HT-29 (cell line): Measurements from ENCODE around the gene KLK1. TPM values are rescaled to one million over a fixed set of nuclear protein-coding genes. Genes with fewer than 3 reads are reported as not detected.
"Not testable (repeated sequence)": the region's sequence is repeated elsewhere in the genome, so short reads cannot be mapped to it uniquely, and the experiment has no call there.

Source experiments
- DNase-seq: peaks from one replicate; pipeline ENCODE4 v3.0.0-alpha.2; 2015; ENCODE audit warnings: low spot score
- total RNA-seq: library from RNA; depleted of rRNA; stranded (reverse); fragments of >200 nt; shearing (Covaris generic); gene quantifications from 2 replicates; pipeline ENCODE4 v1.2.3, GENCODE V29; 2014

KLK1 gene
- total RNA-seq, 1 experiment from 2014 or later, result 4.6 TPM

DNA sequence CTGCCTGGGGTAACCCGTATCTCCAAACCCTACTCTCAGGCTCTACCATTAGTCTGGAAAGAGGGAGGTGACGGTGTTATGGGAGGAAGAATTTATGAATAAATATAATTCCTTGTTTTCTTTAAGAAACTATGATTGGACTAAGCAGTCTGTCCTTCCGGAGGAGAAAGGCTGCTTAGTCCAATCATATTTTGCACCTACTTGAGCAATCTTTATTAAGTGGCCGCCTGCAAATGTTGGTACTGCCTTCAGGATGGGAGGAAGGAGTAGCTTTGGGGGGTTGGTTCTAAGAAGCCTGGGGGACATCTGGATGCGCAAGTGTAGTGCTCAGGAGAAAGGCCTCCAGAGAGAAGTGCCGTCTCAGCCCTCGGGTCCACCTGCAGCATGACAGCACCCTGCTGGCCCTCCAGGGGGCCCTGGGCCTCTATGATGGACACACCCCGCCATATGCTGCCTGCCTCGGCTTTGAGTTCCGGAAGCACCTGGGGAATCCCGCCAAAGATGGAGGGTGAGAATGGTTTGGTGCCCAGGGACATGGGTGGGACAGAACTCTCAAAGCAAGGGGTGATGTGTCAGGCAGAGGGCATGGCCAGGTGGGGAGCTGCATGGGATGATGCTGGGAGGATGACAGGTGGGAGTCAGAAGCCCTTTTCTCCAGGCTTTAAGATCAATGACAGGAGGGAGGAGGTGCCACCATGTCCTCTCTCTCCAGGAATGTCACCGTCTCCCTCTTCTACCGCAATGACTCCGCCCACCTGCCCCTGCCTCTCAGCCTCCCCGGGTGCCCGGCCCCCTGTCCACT, 29.3 kb downstream of the KLK1 start:
- peak; percentile 88 for DNase-seq

DNA sequence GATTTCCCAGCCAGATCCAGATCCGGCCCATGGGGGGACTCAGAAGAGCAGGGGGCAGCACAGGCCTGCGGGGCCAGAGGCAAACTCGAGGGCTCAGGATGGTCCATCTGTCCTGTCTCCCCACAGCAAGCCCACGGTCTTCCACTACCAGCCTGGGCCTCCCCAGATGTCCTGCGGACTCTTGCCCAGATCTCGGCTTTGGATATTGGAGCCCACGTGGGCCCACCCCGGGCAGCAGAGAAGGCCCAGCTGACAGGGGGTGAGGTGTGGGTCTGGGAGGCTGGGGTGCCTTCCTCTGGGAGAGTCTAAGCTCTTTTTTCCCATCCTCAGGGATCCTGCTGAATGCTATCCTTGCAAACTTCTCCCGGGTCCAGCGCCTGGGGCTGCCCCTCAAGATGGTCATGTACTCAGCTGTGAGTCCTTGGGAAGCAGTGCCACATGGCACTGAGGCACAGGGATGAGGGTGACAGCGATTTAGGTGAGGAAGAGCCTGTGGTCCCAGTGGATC, 30.0 kb downstream of the KLK1 start:
- no peak for DNase-seq

DNA sequence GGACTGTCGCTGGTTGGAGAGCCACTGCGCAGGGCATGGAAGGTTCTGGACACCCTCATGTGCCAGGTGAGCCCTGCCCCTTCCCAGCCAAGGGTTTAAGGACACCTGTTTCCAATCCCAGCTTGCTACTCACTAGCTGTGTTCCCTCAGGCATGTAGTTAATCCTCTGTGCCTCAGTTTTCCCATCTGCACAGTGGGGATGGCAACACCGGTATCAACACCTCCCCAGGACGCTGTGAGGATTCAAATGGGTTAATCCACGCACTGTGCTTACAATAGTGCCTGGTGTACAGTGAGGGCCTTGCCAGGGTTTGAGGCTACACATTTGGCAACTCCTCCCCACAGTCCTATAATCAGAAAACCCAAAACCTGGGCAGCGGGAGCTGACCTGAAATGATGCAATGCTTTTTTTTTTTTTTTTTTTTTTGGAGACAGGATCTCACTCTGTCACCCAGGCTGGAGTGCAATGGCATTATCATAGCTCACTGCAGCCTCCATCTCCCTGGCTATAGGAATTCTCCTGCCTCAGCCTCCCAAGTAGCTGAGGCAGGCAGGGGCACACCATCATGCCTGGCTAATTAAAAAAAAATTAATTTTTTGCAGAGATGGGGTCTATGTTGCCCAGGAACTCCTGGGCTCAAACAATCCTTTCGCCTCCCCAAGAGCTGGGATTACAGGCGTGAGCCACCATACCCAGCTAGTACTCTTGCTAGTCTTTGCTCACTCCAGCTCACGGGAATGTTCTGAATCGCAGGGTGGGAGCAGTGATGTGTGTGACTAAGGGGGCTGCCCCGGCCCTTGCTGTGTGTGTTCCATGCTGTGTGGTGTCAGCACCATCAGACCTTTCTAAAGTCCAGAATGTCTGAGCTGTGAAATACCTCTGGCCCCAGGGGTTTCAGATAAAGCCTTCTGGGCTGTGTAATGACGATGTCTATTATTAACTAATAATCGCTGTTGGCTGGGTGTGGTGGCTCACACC, 31.0 kb downstream of the KLK1 start:
- no peak for DNase-seq

DNA sequence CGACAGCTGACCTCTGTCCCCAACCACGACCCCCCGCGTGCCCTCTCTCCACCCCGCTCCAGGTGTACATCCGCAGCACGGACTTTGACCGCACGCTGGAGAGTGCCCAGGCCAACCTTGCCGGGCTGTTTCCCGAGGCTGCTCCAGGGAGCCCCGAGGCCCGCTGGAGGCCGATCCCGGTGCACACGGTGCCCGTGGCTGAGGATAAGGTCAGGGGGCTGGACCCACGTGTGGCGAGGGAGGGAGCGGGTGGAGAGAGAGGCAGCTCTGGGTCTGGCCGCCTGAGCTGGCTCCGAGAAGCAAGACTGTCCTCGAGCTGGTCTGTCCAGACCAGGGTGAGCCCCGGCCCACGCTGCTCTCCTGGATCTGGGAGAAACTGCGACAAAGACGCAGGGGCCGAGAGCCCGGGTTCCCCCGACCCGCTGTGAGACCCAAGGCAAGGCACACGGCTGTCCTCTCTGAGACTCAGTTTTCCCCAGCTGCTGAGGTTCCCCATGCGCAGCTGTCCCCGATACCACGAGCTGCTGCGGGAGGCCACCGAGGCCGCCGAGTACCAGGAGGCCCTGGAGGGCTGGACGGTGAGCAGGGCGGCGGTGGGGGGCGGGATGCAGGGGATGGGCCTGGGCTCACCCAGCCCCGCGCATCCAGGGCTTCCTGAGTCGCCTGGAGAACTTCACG, 31.9 kb downstream of the KLK1 start:
- DNase-seq, result no peak

DNA sequence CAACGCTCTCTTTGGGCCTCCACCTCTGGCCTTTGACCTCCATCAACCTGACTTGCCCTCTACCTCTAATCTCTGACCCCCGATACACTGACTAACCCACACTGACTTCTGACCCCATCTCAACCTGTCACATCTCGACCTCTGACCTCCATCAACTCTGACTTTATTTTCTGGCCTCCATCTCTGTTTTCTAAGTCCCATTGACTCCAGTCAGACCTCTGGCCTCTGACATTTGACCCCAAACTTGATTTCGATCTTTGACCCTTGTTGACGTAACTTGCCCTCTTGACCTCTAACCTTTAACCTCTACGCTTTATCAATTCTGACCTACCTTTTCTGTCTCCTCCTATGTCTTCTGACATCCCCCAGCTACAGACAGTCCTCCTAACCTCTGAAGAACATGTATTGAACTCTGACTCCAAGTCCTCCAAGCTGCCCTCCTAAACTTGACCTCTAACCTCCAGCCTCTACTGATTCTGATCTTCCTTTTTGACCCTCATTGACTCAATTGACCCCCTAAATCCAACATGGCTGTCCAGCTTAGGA, 32.6 kb downstream of the KLK1 start:
- DNase-seq, result no peak

DNA sequence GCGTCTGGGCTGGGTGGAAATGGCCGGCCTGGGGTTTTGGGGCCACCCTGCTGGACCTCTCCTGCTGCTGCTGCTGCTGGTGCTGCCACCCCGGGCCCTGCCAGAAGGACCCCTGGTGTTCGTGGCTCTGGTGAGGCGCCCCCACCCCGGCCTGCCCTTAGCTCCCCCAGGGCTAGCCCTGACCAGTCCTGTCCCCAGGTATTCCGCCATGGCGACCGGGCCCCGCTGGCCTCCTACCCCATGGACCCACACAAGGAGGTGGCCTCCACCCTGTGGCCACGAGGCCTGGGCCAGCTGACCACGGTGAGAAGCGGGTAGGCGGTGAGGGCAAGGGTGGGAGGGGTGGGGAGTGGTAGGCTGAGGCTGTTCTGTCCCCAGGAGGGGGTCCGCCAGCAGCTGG, 33.2 kb downstream of the KLK1 start, which contains the start of gene ACP4:
TSS of gene ACP4 (plus strand) at position 20 of the 400 bp plus-strand sequence. CDS start at position 20, 0 bp downstream.
- no peak for DNase-seq

DNA sequence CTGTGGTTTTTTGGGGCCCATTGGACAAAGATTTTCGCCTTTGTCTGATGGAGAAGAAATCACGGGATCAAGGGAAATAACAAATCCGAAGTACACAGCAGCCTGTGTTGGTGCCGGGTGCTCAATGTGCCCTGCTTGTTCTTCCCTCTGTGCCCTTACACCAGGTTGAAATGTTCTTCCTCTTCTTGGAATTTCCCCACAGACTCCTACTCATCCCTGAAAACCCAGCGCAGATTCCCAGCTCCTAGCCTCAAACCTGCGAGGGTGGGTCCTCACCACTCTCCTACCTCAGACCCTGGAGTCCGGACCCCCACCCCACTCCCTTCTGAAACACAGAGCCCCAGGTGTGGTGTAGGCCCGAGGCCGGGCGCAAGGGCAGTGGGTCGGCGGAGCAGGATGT, 38.3 kb downstream of the KLK1 start:
- no peak for DNase-seq

DNA sequence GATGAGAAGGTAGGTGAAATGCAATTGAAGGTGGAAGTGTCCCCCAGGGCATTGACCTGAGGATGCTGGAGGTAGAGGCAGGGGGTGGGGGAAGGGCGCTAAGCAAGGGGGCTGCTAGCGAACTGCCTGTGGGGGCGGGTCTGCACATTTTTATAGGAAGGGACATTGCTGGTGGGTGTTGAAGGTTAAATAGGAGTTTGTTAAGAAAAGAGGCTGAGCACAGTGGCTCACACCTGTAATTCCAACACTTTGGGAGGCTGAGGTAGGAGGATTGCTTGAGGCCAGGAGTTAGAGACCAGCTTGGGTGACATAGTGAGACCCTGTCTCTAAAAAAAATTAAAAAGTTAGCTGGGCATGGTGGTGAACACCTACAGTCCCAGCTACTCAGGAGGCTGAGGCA, 38.9 kb downstream of the KLK1 start:
- DNase-seq, result no peak

DNA sequence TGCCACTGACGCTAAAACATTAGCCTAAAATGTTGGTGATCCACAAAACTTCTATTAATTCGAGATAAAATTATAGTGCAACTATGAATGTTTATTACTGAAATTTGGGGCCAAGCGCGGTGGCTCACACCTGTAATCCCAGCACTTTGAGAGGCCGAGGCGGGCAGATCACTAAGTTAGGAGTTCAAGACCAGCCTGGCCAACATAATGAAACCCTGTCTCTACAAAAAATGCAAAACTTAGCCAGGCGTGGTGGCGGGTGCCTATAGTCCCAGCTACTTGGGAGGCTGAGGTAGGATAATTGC, 39.8 kb downstream of the KLK1 start:
- not testable (repeated sequence) for DNase-seq

DNA sequence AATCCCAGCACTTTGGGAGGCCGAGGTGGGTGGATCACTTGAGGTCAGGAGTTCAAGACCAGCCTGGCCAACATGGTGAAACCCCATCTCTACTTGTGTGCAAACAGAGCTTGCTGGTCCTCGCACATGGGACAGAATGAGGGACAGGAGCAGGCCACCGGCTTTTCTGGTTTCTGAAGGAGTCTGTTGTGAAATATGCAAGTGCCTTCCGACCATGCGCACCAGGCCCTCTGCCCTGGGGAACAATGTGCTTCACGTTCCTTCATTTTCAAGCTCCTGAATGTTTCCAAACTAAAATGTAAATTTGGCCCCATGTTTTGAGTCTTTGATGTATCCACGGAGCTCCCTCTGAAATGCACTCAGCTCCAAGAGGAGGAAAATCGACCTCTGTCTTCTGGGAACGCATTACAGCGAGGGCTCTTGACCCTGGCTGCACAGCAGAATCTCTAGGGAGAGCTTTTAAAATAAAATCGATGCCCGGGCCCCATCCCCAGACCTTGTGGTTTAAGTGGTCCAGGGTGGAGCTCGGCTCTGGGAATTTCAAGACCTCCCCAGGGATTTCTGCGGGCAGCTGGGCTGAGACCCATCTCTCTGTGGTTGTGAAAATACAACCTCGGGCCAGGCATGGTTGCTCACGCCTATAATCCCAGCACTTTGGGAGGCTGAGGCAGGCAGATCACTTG, 42.7 kb downstream of the KLK1 start:
- DNase-seq, result no peak

DNA sequence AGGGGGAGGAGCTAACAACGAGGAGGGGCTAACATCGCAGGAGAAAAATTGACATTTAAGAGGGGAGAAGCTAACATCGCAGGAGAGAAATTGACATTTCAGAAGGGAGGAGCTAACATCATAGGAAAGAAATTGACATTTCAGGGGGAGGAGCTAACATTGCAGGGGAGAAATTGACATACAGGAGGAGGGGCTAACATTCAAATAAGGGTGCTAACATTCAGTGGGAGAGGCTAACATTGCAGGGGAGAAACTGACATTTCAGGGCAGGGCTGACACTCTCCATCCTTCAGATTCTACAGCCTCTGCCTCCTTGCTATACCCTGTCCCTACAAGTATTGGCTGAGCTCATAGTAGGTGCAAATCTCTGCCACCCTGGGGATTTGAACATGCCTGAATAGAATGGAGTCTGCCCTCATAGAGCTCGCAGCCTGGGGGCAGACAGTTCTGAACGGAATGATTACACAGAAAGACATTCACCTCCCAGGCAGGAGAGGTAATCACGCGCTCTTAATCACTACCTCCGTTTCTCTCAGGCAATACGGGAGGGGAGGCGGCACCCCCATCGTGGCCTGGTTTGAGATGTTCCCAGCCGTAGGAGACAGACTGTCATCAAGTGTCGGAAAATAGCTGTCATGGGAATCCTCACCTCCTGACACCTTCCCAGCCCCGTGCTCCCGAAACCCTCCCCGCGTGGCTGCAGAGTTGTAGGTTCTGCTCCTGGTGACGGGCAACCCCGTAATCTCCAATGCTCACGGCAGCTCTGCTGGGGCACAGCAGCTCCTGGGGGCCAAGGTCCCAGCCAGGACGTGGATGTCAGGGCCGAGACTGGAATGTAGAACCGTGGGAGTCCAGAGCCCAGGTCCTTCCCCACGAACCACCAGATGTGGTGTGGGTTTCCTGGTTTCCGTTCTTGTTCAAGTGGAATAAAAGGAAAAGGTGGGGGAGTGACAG, 43.8 kb downstream of the KLK1 start:
- DNase-seq, result no peak

DNA sequence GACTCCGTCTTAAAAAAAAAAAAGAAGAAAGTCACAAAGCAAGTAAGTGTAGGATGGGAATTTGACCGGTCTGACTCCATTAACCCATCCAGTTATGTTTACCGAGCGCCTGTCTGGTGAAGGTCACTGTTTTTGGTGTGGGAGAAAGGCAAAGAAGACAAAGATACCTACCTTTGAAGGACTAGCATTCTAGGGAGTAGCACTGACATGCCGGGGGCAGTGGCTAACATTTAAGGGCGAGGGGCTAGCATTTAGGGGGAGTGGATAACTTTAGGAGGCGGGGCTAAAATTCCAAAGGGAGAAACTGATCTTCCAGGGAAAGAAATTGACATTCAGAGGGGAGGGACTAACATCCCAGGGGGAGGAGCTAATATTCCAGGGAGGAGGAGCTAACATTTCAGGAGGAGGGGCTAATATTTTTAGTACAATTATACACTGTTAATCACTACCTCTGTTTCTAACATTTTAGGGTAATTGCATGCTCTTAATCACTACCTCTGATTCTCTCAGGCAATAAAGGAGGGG, 44.6 kb downstream of the KLK1 start:
- no peak for DNase-seq

DNA sequence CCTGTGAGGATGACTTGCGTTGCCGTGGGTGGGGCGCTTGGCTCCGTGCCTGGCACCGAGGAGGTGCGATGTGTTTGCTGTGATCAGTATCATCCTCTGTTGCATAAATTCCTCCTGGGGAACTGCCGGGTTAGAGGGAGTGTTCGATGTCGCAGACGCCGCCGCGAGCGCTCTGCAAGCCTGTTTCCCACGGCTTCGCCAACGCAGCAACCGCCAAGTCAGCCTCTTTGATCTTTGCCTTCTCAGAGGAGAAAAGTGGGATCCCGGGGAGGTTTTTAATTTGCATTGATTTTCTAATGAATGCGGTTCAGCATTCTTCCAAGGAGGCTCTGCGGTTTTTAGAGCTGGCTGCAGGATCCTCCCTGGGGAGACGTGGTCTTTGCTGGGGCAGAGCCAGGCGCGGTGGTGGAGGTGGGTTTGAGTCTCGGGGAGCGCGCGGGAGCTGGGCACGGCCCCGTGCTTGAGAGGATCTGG, 45.7 kb downstream of the KLK1 start:
- no peak for DNase-seq

DNA sequence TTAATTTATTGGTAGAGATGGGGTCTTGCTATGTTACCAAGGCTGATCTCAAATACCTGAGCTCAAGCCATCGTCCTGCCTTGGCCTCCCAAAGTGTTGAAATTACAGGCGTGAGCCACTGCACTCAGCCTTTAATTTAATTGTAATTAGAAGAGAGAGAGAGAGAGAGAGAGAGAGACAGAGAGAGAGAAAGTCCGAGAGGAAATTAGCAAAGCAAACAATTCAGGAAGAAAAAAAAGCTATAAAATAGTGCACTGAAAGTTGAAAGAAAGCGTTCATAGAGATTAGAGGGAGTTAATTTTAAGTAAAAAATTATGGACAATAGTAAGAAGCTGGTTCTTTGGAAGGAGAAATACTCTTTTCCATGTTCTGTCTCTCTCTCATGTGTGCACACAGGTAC, 46.3 kb downstream of the KLK1 start:
- DNase-seq, result no peak

DNA sequence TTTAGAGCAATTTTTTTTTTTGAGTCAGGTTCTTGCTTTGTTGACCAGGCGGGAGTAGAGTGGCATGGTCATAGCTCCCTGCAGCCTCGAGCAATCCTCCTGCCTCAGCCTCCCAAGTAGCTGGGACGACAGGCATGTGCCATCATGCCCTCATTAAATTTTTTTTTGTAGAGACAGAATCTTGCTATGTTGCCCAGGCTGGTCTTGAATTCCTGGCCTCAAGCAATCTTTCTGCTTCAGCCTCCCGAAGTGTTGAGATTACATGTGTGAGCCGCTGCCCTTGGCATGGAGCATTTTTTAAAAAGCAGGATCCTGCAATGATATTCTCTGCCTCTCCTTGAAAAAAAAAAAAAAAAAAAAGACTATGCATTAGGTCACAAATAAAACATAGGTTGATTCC, 47.5 kb downstream of the KLK1 start:
- DNase-seq, result no peak

DNA sequence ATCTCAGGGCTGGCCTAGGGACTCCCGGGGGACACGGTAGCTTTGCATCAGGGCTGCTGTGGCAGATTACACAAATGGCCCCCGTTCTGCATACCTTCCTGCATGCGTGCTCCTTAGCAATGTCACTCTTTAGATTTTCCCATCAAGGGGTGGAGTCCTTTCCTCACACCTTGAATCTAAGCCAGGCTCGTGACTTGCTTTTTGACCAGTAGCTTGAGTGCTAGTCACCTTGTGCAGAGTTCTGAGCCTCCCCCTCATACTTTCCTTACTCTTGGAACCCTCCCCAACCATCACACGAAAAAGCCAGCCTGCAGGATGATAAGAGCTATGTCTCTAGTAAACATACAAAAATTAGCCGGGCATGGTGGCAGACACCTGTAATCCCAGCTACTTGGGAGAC, 50.1 kb downstream of the KLK1 start:
- DNase-seq, result not testable (repeated sequence)

DNA sequence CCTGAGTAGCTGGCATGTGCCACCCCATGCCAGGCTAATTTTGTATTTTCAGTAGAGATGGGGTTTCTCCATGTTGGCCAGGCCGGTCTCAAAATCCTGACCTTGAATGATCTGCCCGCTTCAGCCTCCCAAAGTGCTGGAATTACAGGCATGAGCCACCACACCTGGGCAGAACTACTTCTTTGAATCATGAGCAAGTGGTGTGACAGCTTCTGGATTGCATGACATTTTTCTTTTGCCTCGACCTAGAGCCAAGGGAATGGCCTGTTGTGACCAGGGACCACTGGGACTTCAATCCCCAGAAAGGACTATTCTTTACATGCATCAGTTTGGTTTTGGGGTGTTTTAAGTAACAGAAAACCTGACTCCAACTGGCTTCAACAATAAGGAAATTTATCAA, 50.7 kb downstream of the KLK1 start:
- DNase-seq, result not testable (repeated sequence)

DNA sequence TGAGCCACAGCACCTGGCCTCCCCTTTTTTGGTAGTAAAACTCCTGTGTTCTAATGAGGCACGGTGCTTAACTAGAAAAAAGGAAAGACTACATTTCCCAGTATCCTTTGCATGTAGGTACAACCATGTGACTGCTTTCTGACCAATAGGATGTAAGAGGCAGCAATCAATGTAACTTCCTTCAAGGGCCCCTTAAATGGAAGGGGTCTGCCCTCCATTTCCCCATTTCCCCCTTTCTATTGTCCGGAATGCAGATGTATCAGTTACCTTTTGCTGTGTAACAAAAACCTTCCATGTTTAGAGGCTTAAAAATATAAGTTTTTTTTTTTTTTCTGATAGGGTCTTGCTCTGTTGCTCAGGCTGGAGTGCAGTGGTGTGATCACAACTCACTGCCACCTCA, 51.1 kb downstream of the KLK1 start:
- DNase-seq, result peak; percentile 41

DNA sequence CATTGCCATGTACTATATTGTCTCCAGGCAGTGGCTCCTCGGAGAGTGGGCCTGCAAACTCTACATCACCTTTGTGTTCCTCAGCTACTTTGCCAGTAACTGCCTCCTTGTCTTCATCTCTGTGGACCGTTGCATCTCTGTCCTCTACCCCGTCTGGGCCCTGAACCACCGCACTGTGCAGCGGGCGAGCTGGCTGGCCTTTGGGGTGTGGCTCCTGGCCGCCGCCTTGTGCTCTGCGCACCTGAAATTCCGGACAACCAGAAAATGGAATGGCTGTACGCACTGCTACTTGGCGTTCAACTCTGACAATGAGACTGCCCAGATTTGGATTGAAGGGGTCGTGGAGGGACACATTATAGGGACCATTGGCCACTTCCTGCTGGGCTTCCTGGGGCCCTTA, 52.7 kb downstream of the KLK1 start:
- DNase-seq, result no peak
